Measurements from ENCODE around the gene STUB1. TPM values are rescaled to one million over a fixed set of nuclear protein-coding genes. Genes with fewer than 3 reads are reported as not detected.

Gene STUB1
- total RNA-seq, 4 donors from 2014 or later: 116 to 143 (median 125) TPM

GRCh38 chr16:648781-649589, 31.2 kb upstream of the STUB1 start, which contains the start of gene WDR90:
WDR90 (plus strand) TSS chr16:649365; CDS start chr16:649417, 52 bp downstream.
- DNase-seq (ENCODE audit: low spot score in 2 of 2): peak; percentile 96 to 97
- 0% methylated on average over 26 of the region's 91 CpGs for WGBS
- Histone ChIP-seq H3K27ac (peak within 1 kb of the TSS; percentile 64), H3K4me1 (peaks cover 51% of the 10 kb centered on the region), H3K27me3 (no peaks in the 10 kb centered on the region), H3K36me3 (peaks cover 12% of the 10 kb centered on the region), H3K4me3 (peak within 1 kb of the TSS; percentile 73), H3K9me3 (no peaks in the 10 kb centered on the region)
- TF ChIP-seq CTCF (IDR thresholded peaks at IDR 0.05) (no peak), EP300 (IDR thresholded peaks at IDR 0.05) (no peak), POLR2AphosphoS5 (IDR thresholded peaks at IDR 0.05) (peak in 2 of 3 donors; percentile 85 to 93), POLR2A (IDR thresholded peaks at IDR 0.05) (peak in 1 of 2 donors; percentile 17)

GRCh38 chr16:649631-650030, 30.6 kb upstream of the STUB1 start:
- H3K9me3 ChIP-seq: no peaks in the 10 kb centered on the region
- peaks cover 12% of the 10 kb centered on the region for H3K36me3 ChIP-seq
- H3K4me3 ChIP-seq: peak overlapping the region; percentile 73
- WGBS: no CpG with 5 or more reads among the region's 44 CpGs
- H3K27me3 ChIP-seq: no peaks in the 10 kb centered on the region
- peak overlapping the region; percentile 64 for H3K27ac ChIP-seq
- TF ChIP-seq CTCF (IDR thresholded peaks at IDR 0.05): no peak
- no peak for TF ChIP-seq POLR2A (IDR thresholded peaks at IDR 0.05)
- no peak for TF ChIP-seq EP300 (IDR thresholded peaks at IDR 0.05)
- TF ChIP-seq POLR2AphosphoS5 (IDR thresholded peaks at IDR 0.05): no peak
- DNase-seq (ENCODE audit: low spot score in 2 of 2): no peak
- peaks cover 51% of the 10 kb centered on the region for H3K4me1 ChIP-seq

- Histone ChIP-seq H3K4me3 (no peak overlapping the region), H3K4me1 (peaks cover 38% of the 10 kb centered on the region), H3K27me3 (no peaks in the 10 kb centered on the region), H3K27ac (no peak overlapping the region), H3K9me3 (no peaks in the 10 kb centered on the region), H3K36me3 (peaks cover 33% of the 10 kb centered on the region)
- TF ChIP-seq CTCF (IDR thresholded peaks at IDR 0.05) (no peak), POLR2A (IDR thresholded peaks at IDR 0.05) (no peak), POLR2AphosphoS5 (IDR thresholded peaks at IDR 0.05) (no peak), EP300 (IDR thresholded peaks at IDR 0.05) (no peak)
- DNase-seq (ENCODE audit: low spot score in 2 of 2): no peak
- 100% methylated on average over 1 of the region's 22 CpGs for WGBS
Observed at GRCh38 chr16:651844-652243, 28.4 kb upstream of the STUB1 start.

- Histone ChIP-seq H3K27me3 (no peaks in the 10 kb centered on the region), H3K36me3 (peaks cover 41% of the 10 kb centered on the region), H3K4me1 (peaks cover 30% of the 10 kb centered on the region), H3K9me3 (no peaks in the 10 kb centered on the region), H3K4me3 (no peak overlapping the region), H3K27ac (no peak overlapping the region)
- 33% methylated on average over 1 of the region's 28 CpGs for WGBS
- no peak for TF ChIP-seq POLR2AphosphoS5 (IDR thresholded peaks at IDR 0.05)
- TF ChIP-seq EP300 (IDR thresholded peaks at IDR 0.05): no peak
- TF ChIP-seq CTCF (IDR thresholded peaks at IDR 0.05): no peak
- no peak for TF ChIP-seq POLR2A (IDR thresholded peaks at IDR 0.05)
- DNase-seq (ENCODE audit: low spot score in 2 of 2): no peak
Observed at GRCh38 chr16:652454-653305, 27.5 kb upstream of the STUB1 start.

GRCh38 chr16:654034-654433, 26.2 kb upstream of the STUB1 start:
- TF ChIP-seq POLR2A (IDR thresholded peaks at IDR 0.05): no peak
- TF ChIP-seq CTCF (IDR thresholded peaks at IDR 0.05): no peak
- TF ChIP-seq EP300 (IDR thresholded peaks at IDR 0.05): no peak
- no peak for TF ChIP-seq POLR2AphosphoS5 (IDR thresholded peaks at IDR 0.05)
- no peak for DNase-seq (ENCODE audit: low spot score in 2 of 2)
- Histone ChIP-seq H3K27ac (no peak overlapping the region), H3K4me1 (peaks cover 16% of the 10 kb centered on the region), H3K9me3 (no peaks in the 10 kb centered on the region), H3K36me3 (peaks cover 55% of the 10 kb centered on the region), H3K4me3 (no peak overlapping the region), H3K27me3 (no peaks in the 10 kb centered on the region)
- WGBS: 94% methylated on average over 12 of the region's 12 CpGs
